ENCODE results near the gene UBL5.
"Not testable (repeated sequence)": the region's sequence is repeated elsewhere in the genome, so short reads cannot be mapped to it uniquely, and the experiment has no call there.

The UBL5 gene

GRCh38 chr19:9818734-9819595, 8.8 kb upstream of the UBL5 start, which contains the start of gene FBXL12:
Gene FBXL12, minus strand, starts transcription at chr19:9819079. Its CDS starts 266 bp downstream, at chr19:9818813.
- DNase-seq (ENCODE audit: low read depth): peak; percentile 97
- peak within 1 kb of the TSS; percentile 93 for H3K4me3 ChIP-seq (ENCODE audit: low read length)
- TF ChIP-seq CTCF (conservative IDR thresholded peaks at IDR 0.05; ENCODE audit: low read depth, low read length): no peak

DNA sequence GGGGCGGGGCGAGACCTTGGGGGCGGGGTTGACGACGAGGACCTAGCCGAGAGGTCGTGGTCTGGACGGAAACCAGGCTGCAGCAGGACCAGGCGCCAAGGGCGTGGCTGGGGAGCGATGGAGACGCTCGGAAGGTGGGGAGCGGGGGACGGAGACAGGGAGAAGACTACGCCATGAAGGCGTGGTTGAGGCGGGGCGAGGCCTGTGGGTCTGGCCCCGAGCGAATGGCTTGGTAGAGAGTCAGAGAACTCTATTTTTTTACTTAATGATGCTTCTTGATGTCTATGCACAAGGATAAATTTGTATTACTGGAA, 8.2 kb upstream of the UBL5 start:
- DNase-seq (ENCODE audit: low read depth): no peak
- no peak for TF ChIP-seq CTCF (conservative IDR thresholded peaks at IDR 0.05; ENCODE audit: low read depth, low read length)
- H3K4me3 ChIP-seq (ENCODE audit: low read length): peak overlapping the region; percentile 50

DNA sequence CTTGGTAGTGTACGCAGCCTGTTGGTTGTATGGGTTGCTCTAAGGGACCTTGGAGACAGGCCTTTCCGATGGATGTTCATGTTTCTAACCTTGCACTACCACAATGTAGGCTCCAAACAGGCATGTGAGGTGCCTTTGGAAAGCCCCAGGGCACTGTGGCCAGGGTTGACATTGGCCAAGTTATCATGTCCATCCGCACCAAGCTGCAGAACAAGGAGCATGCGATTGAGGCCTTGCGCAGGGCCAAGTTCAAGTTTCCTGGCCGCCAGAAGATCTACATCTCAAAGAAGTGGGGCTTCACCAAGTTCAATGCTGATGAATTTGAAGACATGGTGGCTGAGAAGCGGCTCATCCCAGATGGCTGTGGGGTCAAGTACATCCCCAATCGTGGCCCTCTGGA, 7.7 kb upstream of the UBL5 start:
- DNase-seq (ENCODE audit: low read depth); H3K4me3 ChIP-seq (ENCODE audit: low read length): not testable (repeated sequence)

GRCh38 chr19:9823816-9824215, 3.9 kb upstream of the UBL5 start:
- no peak for TF ChIP-seq CTCF (conservative IDR thresholded peaks at IDR 0.05; ENCODE audit: low read depth, low read length)
- DNase-seq (ENCODE audit: low read depth): no peak
- H3K4me3 ChIP-seq (ENCODE audit: low read length): no peak overlapping the region

- TF ChIP-seq CTCF (conservative IDR thresholded peaks at IDR 0.05; ENCODE audit: low read depth, low read length): no peak
- DNase-seq (ENCODE audit: low read depth): no peak
Observed at GRCh38 chr19:9828551-9829063, 889 bp downstream of the UBL5 start.

GRCh38 chr19:9834307-9834725, 6.6 kb downstream of the UBL5 start:
- no peak for TF ChIP-seq CTCF (conservative IDR thresholded peaks at IDR 0.05; ENCODE audit: low read depth, low read length)
- DNase-seq (ENCODE audit: low read depth): no peak
- H3K4me3 ChIP-seq (ENCODE audit: low read length): peak overlapping the region; percentile 81

More at GRCh38 chr19:9828551-9829063, 889 bp downstream of the UBL5 start:
- H3K4me3 ChIP-seq (ENCODE audit: low read length): peak overlapping the region; percentile 94

DNA sequence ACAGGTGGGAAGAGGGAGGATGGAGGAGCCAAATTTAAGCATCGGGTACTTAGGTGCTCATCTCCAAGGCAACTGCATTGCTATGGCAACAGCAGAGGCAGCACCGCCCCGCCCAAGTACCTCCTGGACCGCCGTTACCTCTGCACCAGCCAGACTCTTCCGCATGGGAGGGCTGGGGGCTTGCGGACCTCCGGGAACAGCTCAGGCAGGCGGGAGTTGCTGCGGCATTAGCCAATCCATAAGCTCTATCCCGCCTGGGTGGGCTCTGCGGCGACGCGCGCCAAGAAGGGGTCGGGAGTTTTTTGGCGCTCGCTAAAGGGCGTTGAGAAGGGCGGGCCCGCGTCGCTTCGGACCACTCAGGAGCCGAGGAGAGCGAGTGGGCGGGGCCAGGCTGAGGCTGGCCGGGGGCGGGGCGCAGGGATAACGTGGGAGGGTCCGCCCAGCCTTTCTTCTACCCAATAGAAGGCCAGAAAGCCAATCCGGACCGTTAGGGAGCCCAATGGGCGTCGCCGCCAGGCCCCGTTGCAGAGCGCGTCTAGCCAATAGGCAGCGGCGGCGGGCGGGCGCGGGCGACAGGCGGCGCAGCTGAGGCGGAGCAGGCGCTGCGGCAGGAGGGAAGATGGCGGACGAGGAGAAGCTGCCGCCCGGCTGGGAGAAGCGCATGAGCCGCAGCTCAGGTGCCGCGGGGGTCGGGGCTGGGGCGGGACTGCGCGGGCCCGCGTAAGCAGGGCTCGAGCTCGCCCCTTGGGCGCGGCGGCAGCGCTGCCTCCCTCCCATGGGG, 7.2 kb downstream of the UBL5 start, which contains the start of gene PIN1:
TSS of gene PIN1 (plus strand) at position 593 of the 781 bp plus-strand sequence. CDS start at position 620, 27 bp downstream.
- DNase-seq (ENCODE audit: low read depth): peak; percentile 93
- peak; percentile 44 for TF ChIP-seq CTCF (conservative IDR thresholded peaks at IDR 0.05; ENCODE audit: low read depth, low read length)

More for the DNA sequence above, 7.2 kb downstream of the UBL5 start, which contains the start of gene PIN1:
- peak within 1 kb of the TSS; percentile 82 for H3K4me3 ChIP-seq (ENCODE audit: low read length)

All from retinal pigment epithelial cell (primary cell).